CD8-positive, alpha-beta memory T cell (primary cell): Measurements from ENCODE around the gene CRTC3. TPM values are rescaled to one million over a fixed set of nuclear protein-coding genes. Genes with fewer than 3 reads are reported as not detected.

Experiments
- CTCF ChIA-PET: fragments of 350-600 bp; sonication (Branson Sonifier 250); formaldehyde crosslinking; loops from one replicate; lab custom pipeline; 2021; ENCODE audit warnings: antibody characterized with exemption; lab: Charles Lee
- POLR2A ChIA-PET: fragments of 350-600 bp; sonication (Branson Sonifier 250); formaldehyde crosslinking; loops from one replicate; lab custom pipeline; 2021; ENCODE audit warnings: antibody characterized with exemption; lab: Charles Lee
- DNase-seq, 5 donors: peaks; one replicate each; pipeline versions ENCODE4 v3.0.0 to v3.0.0-alpha.2; 2020 to 2022; ENCODE audit warnings: mixed read lengths in 1 of 5
- H3K27ac ChIP-seq: one replicate; pipeline ENCODE4 v1.7.0; 2013; ENCODE audit warnings: low read depth, mild to moderate bottlenecking, low read length, moderate library complexity
- H3K27me3 ChIP-seq: 2 replicates; pipeline ENCODE4 v1.7.0; 2013; ENCODE audit warnings: low read length, mild to moderate bottlenecking; ENCODE audit not compliant: insufficient read depth, poor library complexity, severe bottlenecking
- H3K36me3 ChIP-seq: 2 replicates; pipeline ENCODE4 v1.7.0; 2013; ENCODE audit warnings: mild to moderate bottlenecking, low read length, moderate library complexity; ENCODE audit not compliant: insufficient read depth
- H3K4me1 ChIP-seq: 2 replicates; pipeline ENCODE4 v1.7.0; 2013; ENCODE audit warnings: mild to moderate bottlenecking, low read length, moderate library complexity; ENCODE audit not compliant: insufficient read depth
- H3K4me3 ChIP-seq: 2 replicates; pipeline ENCODE4 v1.7.0; 2013; ENCODE audit warnings: mild to moderate bottlenecking, low read length
- H3K9me3 ChIP-seq: 2 replicates; pipeline ENCODE4 v1.7.0; 2013; ENCODE audit warnings: mild to moderate bottlenecking, low read length
- H3K27ac Mint-ChIP-seq, 8 donors: one replicate each; pipeline ENCODE4 v1.8.0; 2020 to 2021; ENCODE audit warnings: mixed read lengths in 8 of 8, mild to moderate bottlenecking in 6 of 8, inconsistent platforms in 3 of 8, moderate library complexity in 3 of 8
- H3K27me3 Mint-ChIP-seq, 2 donors: one replicate each; pipeline ENCODE4 v1.8.0; 2020 to 2021; ENCODE audit warnings: mixed read lengths in 2 of 2, mild to moderate bottlenecking in 1 of 2, moderate library complexity in 1 of 2
- H3K36me3 Mint-ChIP-seq, 3 donors: one replicate each; pipeline ENCODE4 v1.8.0; 2020 to 2021; ENCODE audit warnings: mixed read lengths in 3 of 3, inconsistent platforms in 1 of 3, mild to moderate bottlenecking in 1 of 3
- H3K4me1 Mint-ChIP-seq, 3 donors: one replicate each; pipeline ENCODE4 v1.8.0; 2020 to 2021; ENCODE audit warnings: mixed read lengths in 3 of 3, inconsistent platforms in 1 of 3, mild to moderate bottlenecking in 1 of 3
- H3K4me3 Mint-ChIP-seq, 7 donors: one replicate each; pipeline ENCODE4 v1.8.0; 2020 to 2021; ENCODE audit warnings: mixed read lengths in 7 of 7, mild to moderate bottlenecking in 6 of 7, moderate library complexity in 4 of 7, inconsistent platforms in 2 of 7
- H3K9me3 Mint-ChIP-seq, 5 donors: one replicate each; pipeline ENCODE4 v1.8.0; 2020 to 2022; ENCODE audit warnings: mixed read lengths in 5 of 5, mild to moderate bottlenecking in 3 of 5, moderate library complexity in 2 of 5, inconsistent platforms in 1 of 5
- polyA plus RNA-seq: library from polyadenylated mRNA; unstranded; fragments of 300-500 nt; fragmentation: Illumina TruSeq; gene quantifications from one replicate; pipeline ENCODE4 v1.2.3, GENCODE V29; 2021
- total RNA-seq, 2 experiments: library from RNA; stranded (reverse); gene quantifications; one replicate each; pipeline ENCODE4 v1.2.3, GENCODE V29; 2021

Gene CRTC3
- total and polyA plus RNA-seq, 3 experiments from 2014 or later = 25.5 to 34.2 (median 26.7) TPM

DNA sequence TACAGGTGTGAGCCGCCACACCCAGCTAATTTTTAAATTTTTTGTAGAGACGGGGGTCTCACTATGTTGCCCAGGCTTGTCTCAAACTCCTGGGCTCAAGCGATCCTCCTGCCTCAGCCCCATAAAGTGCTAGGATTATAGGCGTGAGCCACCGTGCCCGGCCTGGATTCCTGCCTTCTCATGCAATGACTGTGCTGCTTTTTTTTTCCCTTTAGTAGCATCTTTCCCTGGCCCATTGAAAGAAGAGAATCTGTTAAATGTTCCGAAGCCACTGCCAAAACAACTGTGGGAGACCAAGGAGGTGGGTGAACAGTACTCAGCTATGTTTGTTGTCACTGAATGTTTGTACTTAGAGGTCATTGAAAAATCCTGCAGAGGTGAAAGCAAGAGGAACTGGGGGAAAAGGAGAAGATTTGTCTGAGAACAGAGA, 88.0 kb downstream of the CRTC3 start:
- Histone ChIP-seq H3K9me3 (no peaks in the 10 kb centered on the region), H3K27ac (no peak overlapping the region), H3K36me3 (peaks cover 16% of the 10 kb centered on the region), H3K27me3 (no peaks in the 10 kb centered on the region), H3K4me3 (no peak overlapping the region), H3K4me1 (peaks cover 27% of the 10 kb centered on the region)
- Mint-ChIP-seq H3K36me3 (peaks cover 9 to 65% (median 14%) of the 10 kb centered on the region in 3 donors), H3K27ac (peak overlapping the region in 2 of 8 donors; percentile 11 to 82), H3K27me3 (no peaks in the 10 kb centered on the region), H3K4me1 (peaks cover 16 to 40% (median 27%) of the 10 kb centered on the region in 3 donors), H3K4me3 (no peak overlapping the region), H3K9me3 (no peaks in the 10 kb centered on the region)
- CTCF ChIA-PET = interaction anchor here (2.1 to 2.2 kb wide), 2 partner anchors 14 to 268 kb away, joined by 5 to 6 read pairs; no protein-coding TSS in a partner anchor
- POLR2A ChIA-PET = no interaction called here
- no peak for DNase-seq

DNA sequence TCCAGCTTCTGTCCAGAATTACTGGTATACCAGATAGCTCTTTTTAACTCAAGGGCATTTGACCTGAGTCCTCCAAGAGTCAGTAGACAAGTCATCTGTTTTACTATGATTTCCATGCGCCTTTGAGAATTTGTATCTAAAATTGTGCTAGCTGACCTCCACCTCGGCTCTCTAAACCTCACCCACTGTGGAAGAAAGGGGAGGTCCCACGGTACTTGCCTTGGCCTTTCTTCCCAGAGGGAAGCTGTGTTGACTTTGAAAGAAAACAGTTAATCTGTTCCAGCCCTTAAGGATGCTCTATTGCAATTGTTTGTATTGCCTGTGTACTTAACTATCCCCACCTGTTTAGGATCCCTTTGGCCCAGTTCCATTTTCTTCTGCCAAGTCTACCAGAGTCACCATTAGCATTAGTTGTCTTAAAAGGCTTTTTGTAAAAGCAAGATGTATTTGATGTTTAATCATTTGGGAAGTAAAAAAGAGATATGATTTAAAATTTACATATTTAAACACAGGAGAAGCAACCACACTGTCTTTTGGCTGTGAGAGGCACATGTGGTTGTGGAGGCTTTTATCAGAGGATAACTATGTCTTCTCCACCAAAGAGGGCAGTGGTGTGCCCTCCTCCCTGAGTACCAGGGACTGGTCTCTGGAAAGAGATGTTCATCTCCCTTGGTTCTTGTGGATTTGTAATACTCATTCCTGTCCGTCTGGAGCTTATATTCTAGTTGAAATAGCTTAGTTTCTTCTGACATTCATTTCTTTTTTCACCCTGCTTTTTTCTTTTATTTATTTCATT, 88.8 kb downstream of the CRTC3 start:
- H3K4me3 ChIP-seq = no peak overlapping the region
- Mint-ChIP-seq H3K27me3 (no peaks in the 10 kb centered on the region), H3K27ac (peak overlapping the region in 2 of 8 donors; percentile 58 to 83), H3K9me3 (no peaks in the 10 kb centered on the region), H3K36me3 (peaks cover 9 to 58% (median 12%) of the 10 kb centered on the region in 3 donors), H3K4me3 (no peak overlapping the region), H3K4me1 (peaks cover 13 to 36% (median 23%) of the 10 kb centered on the region in 3 donors)
- ChIA-PET CTCF (interaction anchor here (0.8 to 2.2 kb wide), 3 partner anchors 15 to 268 kb away, joined by 3 to 6 read pairs (median 5); no protein-coding TSS in a partner anchor), POLR2A (interaction anchor here (0.6 kb wide), 1 partner anchor 317 kb away, joined by 3 read pairs; the partner anchor contains the start of gene UNC45A)
- peaks cover 27% of the 10 kb centered on the region for H3K4me1 ChIP-seq
- H3K27me3 ChIP-seq = no peaks in the 10 kb centered on the region
- no peak for DNase-seq
- H3K27ac ChIP-seq = no peak overlapping the region
- H3K36me3 ChIP-seq = peaks cover 21% of the 10 kb centered on the region
- H3K9me3 ChIP-seq = no peaks in the 10 kb centered on the region

DNA sequence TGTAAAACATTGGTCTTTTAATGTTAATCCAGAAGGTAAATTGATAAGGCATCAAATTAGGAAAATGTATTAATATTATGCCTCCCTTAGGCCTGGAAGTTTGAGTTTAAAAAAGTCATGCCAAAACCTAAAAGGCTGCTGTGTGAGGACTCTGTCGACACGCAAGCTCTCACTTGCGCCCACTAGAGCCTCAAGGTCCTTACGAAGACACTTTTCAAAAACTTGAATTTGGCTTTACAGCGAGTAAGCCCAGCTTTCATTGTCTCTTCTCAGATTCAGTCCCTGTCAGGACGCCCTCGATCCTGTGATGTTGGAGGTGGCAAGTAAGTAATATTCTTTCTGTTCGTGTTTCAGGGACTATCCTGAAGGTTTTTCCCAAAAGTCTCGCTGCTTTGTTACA, 89.7 kb downstream of the CRTC3 start:
- peaks cover 19% of the 10 kb centered on the region for H3K4me1 ChIP-seq
- no peaks in the 10 kb centered on the region for H3K9me3 ChIP-seq
- no peak overlapping the region for H3K4me3 Mint-ChIP-seq
- peaks cover 9 to 50% (median 10%) of the 10 kb centered on the region in 3 donors for H3K36me3 Mint-ChIP-seq
- no peak for DNase-seq
- H3K4me3 ChIP-seq = no peak overlapping the region
- peaks cover 30% of the 10 kb centered on the region for H3K36me3 ChIP-seq
- no peak overlapping the region for H3K27ac ChIP-seq
- ChIA-PET CTCF (interaction anchor here (2.1 to 2.2 kb wide), 2 partner anchors 16 to 267 kb away, joined by 5 to 6 read pairs; no protein-coding TSS in a partner anchor), POLR2A (no interaction called here)
- no peaks in the 10 kb centered on the region for H3K27me3 ChIP-seq
- peak overlapping the region in 2 of 8 donors; percentile 10 to 47 for H3K27ac Mint-ChIP-seq
- no peaks in the 10 kb centered on the region for H3K27me3 Mint-ChIP-seq
- peaks cover 12 to 28% (median 20%) of the 10 kb centered on the region in 3 donors for H3K4me1 Mint-ChIP-seq
- no peaks in the 10 kb centered on the region for H3K9me3 Mint-ChIP-seq

DNA sequence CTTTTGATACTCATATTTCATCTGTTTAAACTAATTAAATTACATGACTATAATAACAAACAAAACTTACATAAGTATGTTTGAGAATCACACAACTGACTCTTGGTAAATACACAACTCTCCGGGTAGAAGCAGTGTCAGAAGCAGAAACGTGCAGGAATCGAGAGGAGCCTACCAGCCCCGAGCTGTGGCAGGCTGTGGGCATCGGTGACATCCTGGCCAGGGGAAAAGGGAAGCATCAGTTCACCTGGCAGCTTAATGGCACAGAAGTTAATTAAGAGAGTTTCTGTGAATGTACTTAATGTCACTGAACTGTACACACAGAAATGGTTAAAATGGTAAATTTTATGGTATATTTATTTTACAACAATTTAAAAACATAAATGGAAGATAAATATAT, 90.2 kb downstream of the CRTC3 start:
- no peaks in the 10 kb centered on the region for H3K27me3 Mint-ChIP-seq
- Histone ChIP-seq H3K27me3 (no peaks in the 10 kb centered on the region), H3K4me3 (no peak overlapping the region), H3K4me1 (peaks cover 19% of the 10 kb centered on the region), H3K9me3 (no peaks in the 10 kb centered on the region), H3K27ac (no peak overlapping the region), H3K36me3 (peaks cover 34% of the 10 kb centered on the region)
- H3K36me3 Mint-ChIP-seq = peaks cover 9 to 48% (median 10%) of the 10 kb centered on the region in 3 donors
- no peak for DNase-seq
- peaks cover 12 to 28% (median 20%) of the 10 kb centered on the region in 3 donors for H3K4me1 Mint-ChIP-seq
- CTCF ChIA-PET = interaction anchor here (2.2 kb wide), 1 partner anchor 16 kb away, joined by 6 read pairs; no protein-coding TSS in a partner anchor
- peak overlapping the region in 1 of 7 donors; percentile 2 for H3K4me3 Mint-ChIP-seq
- H3K9me3 Mint-ChIP-seq = no peaks in the 10 kb centered on the region
- H3K27ac Mint-ChIP-seq = peak overlapping the region in 5 of 8 donors; percentile 2 to 78 (median 54)
- POLR2A ChIA-PET = no interaction called here

DNA sequence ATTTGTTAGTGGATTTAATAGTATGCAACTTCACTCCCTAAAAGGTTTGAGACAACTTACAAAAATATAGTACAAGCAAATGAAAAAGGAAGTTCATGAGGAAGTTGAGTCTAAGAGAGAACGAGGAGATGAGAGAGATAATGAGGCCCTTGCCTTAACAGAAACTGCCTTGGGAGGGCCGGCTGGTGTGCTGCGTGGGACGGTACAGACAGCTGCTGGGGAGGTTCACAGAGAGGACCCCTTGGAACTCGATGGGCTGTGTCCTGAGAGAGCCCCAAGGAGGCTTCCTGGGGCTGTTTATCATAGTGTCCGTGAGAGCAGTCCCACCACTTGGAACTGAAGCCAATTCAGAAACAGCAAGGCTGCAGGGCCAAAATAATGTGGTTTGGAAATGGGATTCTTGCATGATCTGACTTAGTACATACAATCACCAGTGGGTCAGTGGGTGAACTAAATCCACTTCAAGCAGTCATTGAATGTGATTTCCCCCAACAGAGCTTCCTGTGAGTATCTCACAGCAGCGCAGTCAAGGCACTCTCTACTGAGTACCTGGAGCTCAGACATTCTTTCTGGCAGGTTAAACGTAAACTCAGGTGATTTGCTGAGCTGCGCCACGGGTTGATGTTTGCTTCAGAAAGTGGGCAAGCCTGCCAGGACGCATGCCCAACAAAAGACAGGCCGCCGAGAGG, 90.8 kb downstream of the CRTC3 start:
- Mint-ChIP-seq H3K27me3 (no peaks in the 10 kb centered on the region), H3K27ac (peak overlapping the region in 5 of 8 donors; percentile 43 to 80 (median 72)), H3K4me1 (peaks cover 12 to 28% (median 20%) of the 10 kb centered on the region in 3 donors), H3K36me3 (peaks cover 9 to 43% (median 10%) of the 10 kb centered on the region in 3 donors), H3K4me3 (no peak overlapping the region), H3K9me3 (no peaks in the 10 kb centered on the region)
- H3K27ac ChIP-seq = no peak overlapping the region
- no peaks in the 10 kb centered on the region for H3K27me3 ChIP-seq
- DNase-seq = no peak
- no peak overlapping the region for H3K4me3 ChIP-seq
- H3K4me1 ChIP-seq = peaks cover 19% of the 10 kb centered on the region
- H3K36me3 ChIP-seq = peaks cover 37% of the 10 kb centered on the region
- ChIA-PET POLR2A (no interaction called here), CTCF (no interaction called here)
- H3K9me3 ChIP-seq = no peaks in the 10 kb centered on the region

DNA sequence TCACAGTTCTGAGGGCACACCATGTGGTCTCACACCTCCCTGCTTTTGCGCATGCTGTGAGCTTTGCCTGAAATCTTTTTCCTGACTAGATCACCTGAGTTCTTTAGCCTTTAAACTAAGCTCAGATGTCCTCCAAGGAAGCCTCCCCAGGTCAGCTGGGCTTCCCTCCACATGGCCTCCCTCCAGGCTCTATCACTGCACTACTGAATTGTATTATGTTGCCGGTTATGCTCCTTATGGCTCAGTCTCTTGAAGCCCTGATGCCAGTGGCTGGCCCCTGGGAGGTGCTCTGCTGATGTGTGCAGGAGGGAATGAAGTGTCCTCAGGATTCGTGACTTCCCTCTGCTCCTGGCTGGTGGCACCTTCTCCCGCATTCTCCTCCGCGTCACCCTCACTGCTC, 94.1 kb downstream of the CRTC3 start:
- DNase-seq = no peak
- Mint-ChIP-seq H3K9me3 (no peaks in the 10 kb centered on the region), H3K27ac (no peak overlapping the region), H3K36me3 (peaks cover 1 to 31% (median 14%) of the 10 kb centered on the region in 3 donors), H3K4me1 (peaks cover 9 to 16% (median 14%) of the 10 kb centered on the region in 3 donors), H3K4me3 (no peak overlapping the region), H3K27me3 (no peaks in the 10 kb centered on the region)
- H3K4me1 ChIP-seq = peaks cover 19% of the 10 kb centered on the region
- POLR2A ChIA-PET = interaction anchor here (0.6 kb wide), 1 partner anchor 92 kb away, joined by 4 read pairs; no protein-coding TSS in a partner anchor
- H3K27me3 ChIP-seq = no peaks in the 10 kb centered on the region
- no peak overlapping the region for H3K4me3 ChIP-seq
- no peaks in the 10 kb centered on the region for H3K9me3 ChIP-seq
- H3K36me3 ChIP-seq = peaks cover 43% of the 10 kb centered on the region
- no peak overlapping the region for H3K27ac ChIP-seq
- CTCF ChIA-PET = interaction anchor here (1.0 kb wide), 1 partner anchor 114 kb away, joined by 4 read pairs; no protein-coding TSS in a partner anchor

DNA sequence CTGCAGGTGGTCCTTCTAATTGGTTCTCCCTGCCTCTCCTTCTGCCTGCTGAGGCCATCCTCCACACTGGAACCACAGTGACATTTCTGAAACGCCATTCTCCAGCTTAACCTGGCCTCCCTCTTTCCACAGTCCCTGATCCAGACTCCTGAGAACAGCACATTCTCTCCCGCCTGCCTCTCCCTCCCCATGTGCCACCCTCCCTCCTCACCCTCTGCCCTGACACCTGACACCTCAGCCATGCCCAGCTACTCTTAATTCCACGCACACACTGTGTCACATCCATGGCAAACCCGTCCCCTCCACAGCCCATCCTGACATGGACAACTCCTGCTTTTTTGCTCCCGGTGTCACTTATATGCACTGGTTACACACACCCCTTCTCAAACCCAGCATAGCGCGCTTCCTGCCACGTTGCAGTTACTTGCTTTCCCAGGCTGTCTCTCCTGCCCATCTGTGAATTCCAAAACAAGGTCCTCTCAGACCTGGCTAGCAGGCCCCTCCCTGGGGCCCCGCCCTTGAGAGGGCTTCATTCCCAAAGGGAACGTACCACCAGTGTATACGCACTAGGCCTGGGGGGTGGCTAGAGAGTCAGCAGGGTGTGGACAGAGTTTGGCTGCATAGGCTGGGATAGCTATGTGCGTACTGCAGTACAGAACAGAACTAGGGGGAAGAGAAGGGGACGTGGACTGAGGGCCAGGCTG, 94.7 kb downstream of the CRTC3 start:
- Mint-ChIP-seq H3K4me3 (no peak overlapping the region), H3K4me1 (peaks cover 9 to 14% (median 14%) of the 10 kb centered on the region in 3 donors), H3K9me3 (no peaks in the 10 kb centered on the region), H3K27me3 (no peaks in the 10 kb centered on the region), H3K27ac (peak overlapping the region in 1 of 8 donors; percentile 47), H3K36me3 (peaks cover 7 to 35% (median 18%) of the 10 kb centered on the region in 3 donors)
- no peak for DNase-seq
- peaks cover 17% of the 10 kb centered on the region for H3K4me1 ChIP-seq
- no peak overlapping the region for H3K4me3 ChIP-seq
- H3K9me3 ChIP-seq = no peaks in the 10 kb centered on the region
- peaks cover 49% of the 10 kb centered on the region for H3K36me3 ChIP-seq
- no peaks in the 10 kb centered on the region for H3K27me3 ChIP-seq
- ChIA-PET POLR2A (interaction anchor here (0.6 kb wide), 1 partner anchor 91 kb away, joined by 4 read pairs; no protein-coding TSS in a partner anchor), CTCF (interaction anchor here (1.0 kb wide), 1 partner anchor 114 kb away, joined by 4 read pairs; no protein-coding TSS in a partner anchor)
- no peak overlapping the region for H3K27ac ChIP-seq
